ENCODE data around the gene PRPH. TPM values are rescaled to one million over a fixed set of nuclear protein-coding genes. Genes with fewer than 3 reads are reported as not detected.

Gene PRPH
- polyA plus RNA-seq, 1 experiment = not detected

GRCh38 chr12:49259452-49259851, 35.5 kb upstream of the PRPH start:
- CTCF ChIA-PET = no interaction called here
- Histone ChIP-seq H3K36me3 (ENCODE audit: control insufficient read depth, insufficient read depth, low read length) (no peaks in the 10 kb centered on the region), H3K4me3 (ENCODE audit: low read depth, low read length) (no peak overlapping the region), H3K27me3 (ENCODE audit: control insufficient read depth, insufficient read depth, low read length) (no peaks in the 10 kb centered on the region)
- no peak for TF ChIP-seq CTCF (IDR thresholded peaks at IDR 0.05; ENCODE audit: insufficient read depth, low read depth, low read length)
- POLR2A ChIA-PET = interaction anchor here (0.7 kb wide), 1 partner anchor 137 kb away, joined by 3 read pairs; no protein-coding TSS in a partner anchor
- DNase-seq (ENCODE audit: low read depth) = no peak

- TF ChIP-seq CTCF (IDR thresholded peaks at IDR 0.05; ENCODE audit: insufficient read depth, low read depth, low read length) = no peak
- Histone ChIP-seq H3K27me3 (ENCODE audit: control insufficient read depth, insufficient read depth, low read length) (no peaks in the 10 kb centered on the region), H3K36me3 (ENCODE audit: control insufficient read depth, insufficient read depth, low read length) (no peaks in the 10 kb centered on the region), H3K4me3 (ENCODE audit: low read depth, low read length) (no peak overlapping the region)
- ChIA-PET CTCF (interaction anchor here (0.8 to 1.9 kb wide), 5 partner anchors 8 to 150 kb away, joined by 3 to 7 read pairs (median 4); partner anchors contain the start of gene LMBR1L), POLR2A (interaction anchor here (0.6 to 0.9 kb wide), 3 partner anchors 9 to 153 kb away, joined by 3 to 4 read pairs (median 3); no protein-coding TSS in a partner anchor)
- no peak for DNase-seq (ENCODE audit: low read depth)
Observed at GRCh38 chr12:49260166-49260565, 34.8 kb upstream of the PRPH start.

GRCh38 chr12:49260571-49261363, 34.2 kb upstream of the PRPH start:
- no peak overlapping the region for H3K4me3 ChIP-seq (ENCODE audit: low read depth, low read length)
- ChIA-PET POLR2A (interaction anchor here (0.6 to 0.9 kb wide), 3 partner anchors 8 to 152 kb away, joined by 3 to 4 read pairs (median 3); no protein-coding TSS in a partner anchor), CTCF (interaction anchor here (0.8 to 1.9 kb wide), 6 partner anchors 9 to 150 kb away, joined by 3 to 7 read pairs (median 4); partner anchors contain the start of gene LMBR1L)
- no peak for DNase-seq (ENCODE audit: low read depth)
- no peaks in the 10 kb centered on the region for H3K36me3 ChIP-seq (ENCODE audit: control insufficient read depth, insufficient read depth, low read length)
- H3K27me3 ChIP-seq (ENCODE audit: control insufficient read depth, insufficient read depth, low read length) = no peaks in the 10 kb centered on the region
- no peak for TF ChIP-seq CTCF (IDR thresholded peaks at IDR 0.05; ENCODE audit: insufficient read depth, low read depth, low read length)

- no peaks in the 10 kb centered on the region for H3K36me3 ChIP-seq (ENCODE audit: control insufficient read depth, insufficient read depth, low read length)
- POLR2A ChIA-PET = no interaction called here
- TF ChIP-seq CTCF (IDR thresholded peaks at IDR 0.05; ENCODE audit: insufficient read depth, low read depth, low read length) = no peak
- DNase-seq (ENCODE audit: low read depth) = peak; percentile 43
- H3K27me3 ChIP-seq (ENCODE audit: control insufficient read depth, insufficient read depth, low read length) = no peaks in the 10 kb centered on the region
- no peak overlapping the region for H3K4me3 ChIP-seq (ENCODE audit: low read depth, low read length)
- CTCF ChIA-PET = interaction anchor here (1.0 to 1.9 kb wide), 4 partner anchors 19 to 80 kb away, joined by 3 to 7 read pairs (median 4); no protein-coding TSS in a partner anchor
Observed at GRCh38 chr12:49261721-49262120, 33.2 kb upstream of the PRPH start.

- ChIA-PET CTCF (interaction anchor here (0.8 to 2.5 kb wide), 9 partner anchors 9 to 199 kb away, joined by 3 to 20 read pairs (median 4); no protein-coding TSS in a partner anchor), POLR2A (interaction anchor here (0.7 kb wide), 1 partner anchor 1330 kb away, joined by 10 read pairs; no protein-coding TSS in a partner anchor)
- TF ChIP-seq CTCF (IDR thresholded peaks at IDR 0.05; ENCODE audit: insufficient read depth, low read depth, low read length) = no peak
- no peak for DNase-seq (ENCODE audit: low read depth)
- Histone ChIP-seq H3K4me3 (ENCODE audit: low read depth, low read length) (no peak overlapping the region), H3K36me3 (ENCODE audit: control insufficient read depth, insufficient read depth, low read length) (peaks cover 1% of the 10 kb centered on the region; the same call in 1 of the 2 replicates), H3K27me3 (ENCODE audit: control insufficient read depth, insufficient read depth, low read length) (no peaks in the 10 kb centered on the region)
Observed at GRCh38 chr12:49263400-49263763, 31.6 kb upstream of the PRPH start.
